PC-9 (cell line): ENCODE data around the gene MAGEA9.
"Not testable (repeated sequence)": the region's sequence is repeated elsewhere in the genome, so short reads cannot be mapped to it uniquely, and the experiment has no call there.

Experiments
- EZH2 ChIP-seq: fragments of 200-600 bp; sonication (generic); IDR thresholded peaks from 2 replicates; pipeline ENCODE4 v1.8.0; 2017; ENCODE audit warnings: antibody characterized with exemption, low read depth
- TF ChIP-seq, protein P1 (sequence below): fragments of 200-600 bp; sonication (generic); conservative IDR thresholded peaks from 2 replicates; pipeline ENCODE4 v1.6.1; 2017; ENCODE audit warnings: mixed run types, antibody characterized with exemption, mild to moderate bottlenecking, moderate library complexity

DNA sequence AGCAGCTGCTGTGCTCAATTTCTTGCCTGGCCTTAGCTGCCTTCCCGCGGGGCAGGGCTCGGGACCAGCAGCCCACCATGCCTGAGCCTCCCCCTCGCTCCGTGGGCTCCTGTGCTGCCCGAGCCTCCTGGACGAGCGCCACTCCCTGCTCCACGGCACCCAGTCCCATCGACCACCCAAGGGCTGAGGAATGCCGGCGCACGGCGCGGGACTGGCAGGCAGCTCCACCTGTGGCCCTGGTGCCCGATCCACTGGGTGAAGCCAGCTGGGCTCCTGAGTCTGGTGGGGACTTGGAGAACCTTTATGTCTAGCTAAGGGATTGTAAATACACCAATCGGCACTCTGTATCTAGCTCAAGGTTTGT, 23.0 kb upstream of the MAGEA9 start:
- TF ChIP-seq, protein P1, sequence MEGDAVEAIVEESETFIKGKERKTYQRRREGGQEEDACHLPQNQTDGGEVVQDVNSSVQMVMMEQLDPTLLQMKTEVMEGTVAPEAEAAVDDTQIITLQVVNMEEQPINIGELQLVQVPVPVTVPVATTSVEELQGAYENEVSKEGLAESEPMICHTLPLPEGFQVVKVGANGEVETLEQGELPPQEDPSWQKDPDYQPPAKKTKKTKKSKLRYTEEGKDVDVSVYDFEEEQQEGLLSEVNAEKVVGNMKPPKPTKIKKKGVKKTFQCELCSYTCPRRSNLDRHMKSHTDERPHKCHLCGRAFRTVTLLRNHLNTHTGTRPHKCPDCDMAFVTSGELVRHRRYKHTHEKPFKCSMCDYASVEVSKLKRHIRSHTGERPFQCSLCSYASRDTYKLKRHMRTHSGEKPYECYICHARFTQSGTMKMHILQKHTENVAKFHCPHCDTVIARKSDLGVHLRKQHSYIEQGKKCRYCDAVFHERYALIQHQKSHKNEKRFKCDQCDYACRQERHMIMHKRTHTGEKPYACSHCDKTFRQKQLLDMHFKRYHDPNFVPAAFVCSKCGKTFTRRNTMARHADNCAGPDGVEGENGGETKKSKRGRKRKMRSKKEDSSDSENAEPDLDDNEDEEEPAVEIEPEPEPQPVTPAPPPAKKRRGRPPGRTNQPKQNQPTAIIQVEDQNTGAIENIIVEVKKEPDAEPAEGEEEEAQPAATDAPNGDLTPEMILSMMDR = not testable (repeated sequence)
- not testable (repeated sequence) for TF ChIP-seq EZH2
